Mesendoderm (in vitro differentiated cells): Measurements from ENCODE around the gene ZNF503.

Source experiments
- DNase-seq: peaks from one replicate; pipeline ENCODE4 v3.0.0; 2013
- H2AK5ac ChIP-seq: 2 replicates; pipeline ENCODE4 v1.6.1; 2013; ENCODE audit warnings: low read length, inconsistent platforms
- H2BK120ac ChIP-seq: 2 replicates; pipeline ENCODE4 v1.6.1; 2013; ENCODE audit warnings: low read depth, mild to moderate bottlenecking, low read length, moderate library complexity, mixed read lengths
- H2BK15ac ChIP-seq: replicated peaks from 2 replicates; pipeline ENCODE4 v1.6.1; 2013; ENCODE audit warnings: low read depth, mild to moderate bottlenecking, moderate library complexity
- H2BK5ac ChIP-seq: 2 replicates; pipeline ENCODE4 v1.6.1; 2013; ENCODE audit warnings: low read length, inconsistent platforms
- H3K18ac ChIP-seq: 2 replicates; pipeline ENCODE4 v1.6.1; 2013; ENCODE audit warnings: mild to moderate bottlenecking, low read length, mixed read lengths
- H3K23ac ChIP-seq: one replicate; pipeline ENCODE4 v1.6.1; 2013; ENCODE audit warnings: low read length
- H3K27ac ChIP-seq: 2 replicates; pipeline ENCODE4 v1.5.1; 2013; ENCODE audit warnings: low read depth, mild to moderate bottlenecking, inconsistent platforms, low read length, moderate library complexity
- H3K27me3 ChIP-seq: 2 replicates; pipeline ENCODE4 v1.6.1; 2013; ENCODE audit warnings: low read length, control low read depth, mild to moderate bottlenecking, inconsistent platforms; ENCODE audit not compliant: insufficient read depth, poor library complexity
- H3K36me3 ChIP-seq: 2 replicates; pipeline ENCODE4 v1.6.1; 2013; ENCODE audit warnings: low read length, inconsistent platforms; ENCODE audit not compliant: control insufficient read depth, insufficient read depth
- H3K4ac ChIP-seq: one replicate; pipeline ENCODE4 v1.6.1; 2013; ENCODE audit warnings: low read depth, mild to moderate bottlenecking, low read length, moderate library complexity
- H3K4me1 ChIP-seq: 2 replicates; pipeline ENCODE4 v1.6.1; 2013; ENCODE audit warnings: low read depth, low read length, inconsistent platforms; ENCODE audit not compliant: control insufficient read depth
- H3K4me2 ChIP-seq: 2 replicates; pipeline ENCODE4 v1.6.1; 2013; ENCODE audit warnings: low read length
- H3K4me3 ChIP-seq: 2 replicates; pipeline ENCODE4 v1.5.1; 2013; ENCODE audit warnings: mild to moderate bottlenecking, low read length
- H3K56ac ChIP-seq: one replicate; pipeline ENCODE4 v1.6.1; 2013; ENCODE audit warnings: low read length
- H3K79me1 ChIP-seq: 2 replicates; pipeline ENCODE4 v1.6.1; 2013; ENCODE audit warnings: low read length, inconsistent platforms
- H3K79me2 ChIP-seq: 2 replicates; pipeline ENCODE4 v1.6.1; 2013; ENCODE audit warnings: mild to moderate bottlenecking, low read length; ENCODE audit not compliant: control insufficient read depth, insufficient read depth
- H3K9ac ChIP-seq: 2 replicates; pipeline ENCODE4 v1.6.1; 2013; ENCODE audit warnings: low read length, inconsistent platforms
- H4K5ac ChIP-seq: one replicate; pipeline ENCODE4 v1.6.1; 2013; ENCODE audit warnings: low read length
- H4K8ac ChIP-seq: one replicate; pipeline ENCODE4 v1.6.1; 2013; ENCODE audit warnings: low read depth, mild to moderate bottlenecking, control low read depth, low read length, moderate library complexity
- WGBS: extraction: QIAGEN DNeasy Blood & Tissue Kit; methylation state at CpG from one replicate; pipeline ENCODE4 v1.1.7; 2013; ENCODE audit warnings: low lambda C conversion rate, missing lambda C conversion rate; ENCODE audit not compliant: insufficient coverage; ENCODE audit errors: extremely low coverage; 5-methylcytosine and 5-hydroxymethylcytosine counted together

Gene ZNF503

GRCh38 chr10:75425291-75426079 is 23.9 kb upstream of the ZNF503 start:
- Histone ChIP-seq H3K23ac (no peak overlapping the region), H3K36me3 (no peaks in the 10 kb centered on the region), H2BK120ac (no peak overlapping the region), H3K4me3 (no peak overlapping the region), H2BK5ac (no peak overlapping the region), H3K27ac (no peak overlapping the region), H3K79me2 (no peaks in the 10 kb centered on the region), H3K18ac (no peak overlapping the region), H4K5ac (no peak overlapping the region), H3K4ac (no peak overlapping the region), H3K9ac (no peak overlapping the region), H3K56ac (no peak overlapping the region), H2AK5ac (no peak overlapping the region), H3K4me2 (no peak overlapping the region), H3K79me1 (no peaks in the 10 kb centered on the region), H3K4me1 (peaks cover 7% of the 10 kb centered on the region), H3K27me3 (peaks cover 7% of the 10 kb centered on the region), H2BK15ac (no peak overlapping the region), H4K8ac (no peak overlapping the region)
- no peak for DNase-seq
- WGBS = no CpG with 5 or more reads among the region's 6 CpGs

GRCh38 chr10:75424571-75424970 is 23.0 kb upstream of the ZNF503 start:
- no peak overlapping the region for H2BK15ac ChIP-seq
- H3K23ac ChIP-seq = no peak overlapping the region
- H3K4me2 ChIP-seq = no peak overlapping the region
- no peaks in the 10 kb centered on the region for H3K79me2 ChIP-seq
- no peak overlapping the region for H4K5ac ChIP-seq
- no peak overlapping the region for H3K56ac ChIP-seq
- H3K27me3 ChIP-seq = peaks cover 12% of the 10 kb centered on the region
- no peak overlapping the region for H3K27ac ChIP-seq
- no peak overlapping the region for H2AK5ac ChIP-seq
- DNase-seq = no peak
- no peak overlapping the region for H3K4ac ChIP-seq
- H3K4me3 ChIP-seq = no peak overlapping the region
- H3K18ac ChIP-seq = no peak overlapping the region
- no peak overlapping the region for H3K9ac ChIP-seq
- peaks cover 2% of the 10 kb centered on the region for H3K4me1 ChIP-seq
- H2BK120ac ChIP-seq = no peak overlapping the region
- no peak overlapping the region for H2BK5ac ChIP-seq
- H4K8ac ChIP-seq = no peak overlapping the region
- H3K36me3 ChIP-seq = no peaks in the 10 kb centered on the region
- no peaks in the 10 kb centered on the region for H3K79me1 ChIP-seq
- no CpG with 5 or more reads among the region's 2 CpGs for WGBS

GRCh38 chr10:75422913-75423312 is 21.3 kb upstream of the ZNF503 start:
- no peak overlapping the region for H4K8ac ChIP-seq
- no peak overlapping the region for H3K4me3 ChIP-seq
- no peak overlapping the region for H3K9ac ChIP-seq
- no peak overlapping the region for H4K5ac ChIP-seq
- no peak overlapping the region for H3K4me2 ChIP-seq
- H3K27me3 ChIP-seq = peaks cover 18% of the 10 kb centered on the region
- no peak overlapping the region for H3K56ac ChIP-seq
- H3K27ac ChIP-seq = no peak overlapping the region
- H3K4me1 ChIP-seq = no peaks in the 10 kb centered on the region
- H3K79me2 ChIP-seq = no peaks in the 10 kb centered on the region
- no peak overlapping the region for H3K18ac ChIP-seq
- H3K36me3 ChIP-seq = no peaks in the 10 kb centered on the region
- no peak overlapping the region for H2BK15ac ChIP-seq
- H3K79me1 ChIP-seq = no peaks in the 10 kb centered on the region
- no CpG with 5 or more reads among the region's 6 CpGs for WGBS
- H3K23ac ChIP-seq = no peak overlapping the region
- no peak for DNase-seq
- H2BK120ac ChIP-seq = no peak overlapping the region
- H3K4ac ChIP-seq = no peak overlapping the region
- H2AK5ac ChIP-seq = no peak overlapping the region
- no peak overlapping the region for H2BK5ac ChIP-seq

GRCh38 chr10:75418712-75419111 is 17.1 kb upstream of the ZNF503 start:
- H3K4me1 ChIP-seq = peaks cover 4% of the 10 kb centered on the region
- WGBS = no CpG with 5 or more reads among the region's 8 CpGs

GRCh38 chr10:75418293-75418692 is 16.7 kb upstream of the ZNF503 start:
- no peak for DNase-seq
- Histone ChIP-seq H3K18ac (no peak overlapping the region), H2BK15ac (no peak overlapping the region), H3K4me1 (peaks cover 4% of the 10 kb centered on the region), H2BK120ac (no peak overlapping the region), H3K56ac (no peak overlapping the region), H4K5ac (no peak overlapping the region), H3K23ac (no peak overlapping the region), H3K9ac (no peak overlapping the region), H3K27me3 (peaks cover 32% of the 10 kb centered on the region), H2AK5ac (no peak overlapping the region), H3K4me2 (no peak overlapping the region), H4K8ac (no peak overlapping the region), H3K36me3 (no peaks in the 10 kb centered on the region), H3K4ac (no peak overlapping the region), H3K79me1 (no peaks in the 10 kb centered on the region), H3K79me2 (no peaks in the 10 kb centered on the region), H3K27ac (no peak overlapping the region), H3K4me3 (no peak overlapping the region), H2BK5ac (no peak overlapping the region)
- WGBS = no CpG with 5 or more reads among the region's 4 CpGs

More at GRCh38 chr10:75418712-75419111, 17.1 kb upstream of the ZNF503 start:
- H3K4me3 ChIP-seq = no peak overlapping the region
- no peak overlapping the region for H3K27ac ChIP-seq
- no peak overlapping the region for H2BK15ac ChIP-seq
- H3K23ac ChIP-seq = no peak overlapping the region
- no peak overlapping the region for H3K4ac ChIP-seq
- H2AK5ac ChIP-seq = no peak overlapping the region
- no peak overlapping the region for H3K4me2 ChIP-seq
- H3K79me2 ChIP-seq = no peaks in the 10 kb centered on the region
- H3K18ac ChIP-seq = no peak overlapping the region
- H3K79me1 ChIP-seq = no peaks in the 10 kb centered on the region
- no peaks in the 10 kb centered on the region for H3K36me3 ChIP-seq
- peaks cover 30% of the 10 kb centered on the region for H3K27me3 ChIP-seq
- no peak overlapping the region for H2BK5ac ChIP-seq
- DNase-seq = no peak
- no peak overlapping the region for H3K56ac ChIP-seq
- H2BK120ac ChIP-seq = no peak overlapping the region
- H4K5ac ChIP-seq = no peak overlapping the region
- H3K9ac ChIP-seq = no peak overlapping the region
- H4K8ac ChIP-seq = no peak overlapping the region

- peaks cover 4% of the 10 kb centered on the region for H3K4me1 ChIP-seq
- no peaks in the 10 kb centered on the region for H3K36me3 ChIP-seq
- H3K4ac ChIP-seq = no peak overlapping the region
- H2AK5ac ChIP-seq = no peak overlapping the region
- no peak overlapping the region for H2BK120ac ChIP-seq
- no peak overlapping the region for H2BK15ac ChIP-seq
- H3K9ac ChIP-seq = no peak overlapping the region
- no peak overlapping the region for H2BK5ac ChIP-seq
- no peak overlapping the region for H3K56ac ChIP-seq
- H3K79me1 ChIP-seq = no peaks in the 10 kb centered on the region
- peaks cover 32% of the 10 kb centered on the region for H3K27me3 ChIP-seq
- H3K23ac ChIP-seq = no peak overlapping the region
- no peak overlapping the region for H3K27ac ChIP-seq
- no peak overlapping the region for H3K4me2 ChIP-seq
- H4K5ac ChIP-seq = no peak overlapping the region
- no peak overlapping the region for H3K4me3 ChIP-seq
- no peak overlapping the region for H3K18ac ChIP-seq
- WGBS = no CpG with 5 or more reads among the region's 5 CpGs
- DNase-seq = peak; percentile 95
- H4K8ac ChIP-seq = no peak overlapping the region
- no peaks in the 10 kb centered on the region for H3K79me2 ChIP-seq
Measured at GRCh38 chr10:75417522-75417927, 16.0 kb upstream of the ZNF503 start.
